GM10847 (cell line): ENCODE measurements around the gene PTPRZ1.

Experiments
- POLR2A ChIP-seq: IDR thresholded peaks from 2 replicates; pipeline ENCODE4 v1.6.1; 2011; ENCODE audit not compliant: insufficient read length; ENCODE audit errors: extremely low read depth

Gene PTPRZ1

DNA sequence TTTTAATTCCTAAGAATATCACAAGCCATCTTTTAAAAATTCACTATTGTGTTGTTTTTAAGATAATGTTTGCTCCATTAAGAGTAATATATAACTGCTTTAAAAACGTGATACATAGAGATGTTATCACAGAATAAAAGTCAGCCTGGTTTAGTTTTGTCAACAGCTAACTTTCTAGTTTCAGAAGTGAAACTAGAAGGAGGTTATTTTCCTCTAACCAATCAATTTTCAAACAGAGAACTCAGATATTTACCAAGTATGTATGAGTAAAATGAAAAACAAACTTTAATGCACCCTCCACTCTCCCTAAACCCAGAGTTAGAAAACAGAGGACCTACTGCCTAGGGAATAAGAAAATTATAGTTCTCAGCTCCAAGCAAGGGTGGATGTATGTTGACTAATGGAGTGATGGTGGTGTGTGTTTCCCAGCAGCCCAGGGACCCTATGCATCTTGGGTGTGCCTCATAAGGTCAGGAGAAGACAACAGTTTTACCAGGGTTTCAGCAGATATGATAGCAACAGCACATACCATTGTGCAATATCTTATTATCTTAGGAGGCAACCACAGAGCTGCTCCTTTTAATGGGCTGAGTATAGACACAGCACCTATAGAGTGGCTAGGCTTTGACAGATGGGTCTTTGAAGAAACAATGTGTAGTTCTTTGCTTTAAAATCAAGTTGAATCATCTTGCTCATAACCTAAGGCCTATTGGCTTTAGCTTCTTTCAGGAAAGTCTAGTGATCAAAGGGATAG is 58.4 kb downstream of the PTPRZ1 start:
- no peak for TF ChIP-seq POLR2A

DNA sequence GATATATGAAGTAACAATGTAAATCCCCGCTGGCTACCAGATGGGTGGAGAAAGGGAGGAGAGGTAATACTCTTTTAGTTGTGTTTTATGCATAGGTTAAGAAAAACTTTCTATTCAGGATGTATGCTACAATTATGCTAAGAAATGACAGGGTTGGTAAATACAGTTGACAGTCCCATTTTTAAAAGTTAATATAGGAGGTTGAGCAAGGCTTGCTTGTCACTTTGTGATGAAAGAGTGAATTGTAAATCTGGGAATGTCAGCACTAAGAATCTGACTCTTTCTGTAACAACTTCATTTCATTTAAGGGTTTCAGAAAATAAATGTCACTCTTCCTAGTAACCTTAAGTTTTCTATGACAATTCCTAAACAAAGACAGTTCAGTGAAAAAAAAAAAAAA is 59.8 kb downstream of the PTPRZ1 start:
- TF ChIP-seq POLR2A: no peak

DNA sequence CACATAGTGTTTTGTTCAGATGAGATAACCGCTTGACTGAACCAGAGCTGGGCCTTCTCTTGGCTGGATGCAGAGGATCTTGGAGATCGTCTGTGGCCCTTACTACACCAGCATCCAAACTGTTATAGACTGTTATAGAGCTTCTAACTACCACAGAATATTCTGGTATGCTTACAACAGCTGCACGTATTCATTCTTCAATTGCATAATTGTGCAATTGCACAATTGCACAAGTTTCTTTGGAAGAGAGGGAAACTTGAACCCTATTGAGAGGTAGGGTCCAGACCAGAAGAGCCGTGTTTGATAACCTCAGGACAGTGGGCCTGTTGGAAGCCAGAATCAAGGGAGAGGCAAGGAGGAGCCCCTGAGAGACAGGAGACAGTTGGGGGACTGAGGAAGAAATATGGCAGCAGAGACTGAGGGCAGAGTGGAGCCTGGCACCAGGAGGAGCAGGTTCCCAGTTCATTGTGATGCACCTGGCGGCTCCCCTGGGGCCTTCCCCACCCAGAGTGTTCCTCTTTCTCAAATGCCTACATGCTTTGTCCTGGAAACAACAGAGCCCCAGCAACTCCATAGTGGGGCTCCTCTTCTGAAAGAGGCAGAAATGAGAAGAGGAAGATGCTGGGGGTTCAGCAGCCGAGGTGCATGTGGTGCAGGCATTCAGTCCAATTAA is 64.1 kb downstream of the PTPRZ1 start:
- no peak for TF ChIP-seq POLR2A

DNA sequence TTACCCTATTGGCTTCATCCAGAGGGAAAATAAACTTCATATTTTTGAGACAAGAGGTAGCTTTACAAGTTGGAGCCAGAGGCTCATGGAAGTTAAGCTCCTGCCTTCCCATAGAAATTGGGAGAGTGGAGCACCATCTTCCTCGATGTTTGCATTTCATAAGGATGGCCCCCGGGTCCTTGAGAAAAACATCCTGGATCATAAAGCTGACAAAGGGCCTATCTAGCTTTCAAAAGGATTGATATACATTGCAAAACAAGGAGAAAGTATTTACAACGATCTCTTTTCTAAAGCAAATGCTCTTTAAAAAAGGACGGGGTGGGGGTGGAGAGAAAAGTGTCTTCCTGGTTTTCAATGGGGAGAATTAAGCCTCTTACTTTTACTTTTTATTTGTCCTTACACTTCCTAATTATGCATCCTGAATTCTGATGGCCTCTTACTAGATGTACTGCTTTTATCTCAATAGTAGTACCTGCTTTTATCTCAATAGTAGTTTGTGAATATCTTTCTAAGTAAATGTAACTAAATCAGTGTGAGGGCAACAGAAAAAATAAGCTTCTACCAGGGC is 65.6 kb downstream of the PTPRZ1 start:
- no peak for TF ChIP-seq POLR2A

DNA sequence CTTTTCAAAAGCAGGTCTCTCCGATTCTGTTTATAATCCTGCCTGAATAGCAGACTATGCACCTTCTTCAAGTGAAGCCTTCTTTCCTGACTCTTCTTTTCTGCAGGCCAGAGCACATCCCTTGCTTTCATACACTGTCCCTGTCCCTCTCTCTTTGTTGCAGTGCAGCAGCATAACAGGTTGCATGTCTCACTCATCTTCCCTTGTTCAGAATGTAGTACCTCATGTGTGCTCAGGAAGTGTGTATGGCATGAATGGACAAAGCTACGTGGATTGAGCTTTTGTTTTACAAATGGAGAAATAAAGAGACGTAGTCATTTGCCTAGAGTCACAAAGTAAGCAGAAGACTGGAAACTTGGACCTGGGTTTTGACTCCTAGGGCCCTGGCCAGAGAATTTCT is 68.0 kb downstream of the PTPRZ1 start:
- no peak for TF ChIP-seq POLR2A

DNA sequence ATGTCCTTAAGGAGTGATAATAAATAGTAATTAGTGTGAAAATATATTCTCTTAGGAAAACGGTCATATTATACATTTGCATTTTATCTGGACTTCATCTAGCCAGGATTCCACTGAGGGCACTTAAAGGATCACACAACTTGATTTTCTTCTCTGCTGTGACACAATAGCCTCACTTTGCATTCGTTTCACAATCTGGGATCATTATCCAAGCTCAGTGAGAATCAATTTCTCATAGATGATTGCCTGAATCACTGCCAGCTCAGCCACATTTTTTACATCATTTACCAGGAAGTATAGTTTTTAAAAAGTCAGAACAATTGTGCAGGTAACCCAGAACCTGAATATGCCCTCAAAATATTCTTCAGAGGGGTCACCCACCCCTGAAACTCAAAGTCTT is 68.9 kb downstream of the PTPRZ1 start:
- TF ChIP-seq POLR2A: no peak

DNA sequence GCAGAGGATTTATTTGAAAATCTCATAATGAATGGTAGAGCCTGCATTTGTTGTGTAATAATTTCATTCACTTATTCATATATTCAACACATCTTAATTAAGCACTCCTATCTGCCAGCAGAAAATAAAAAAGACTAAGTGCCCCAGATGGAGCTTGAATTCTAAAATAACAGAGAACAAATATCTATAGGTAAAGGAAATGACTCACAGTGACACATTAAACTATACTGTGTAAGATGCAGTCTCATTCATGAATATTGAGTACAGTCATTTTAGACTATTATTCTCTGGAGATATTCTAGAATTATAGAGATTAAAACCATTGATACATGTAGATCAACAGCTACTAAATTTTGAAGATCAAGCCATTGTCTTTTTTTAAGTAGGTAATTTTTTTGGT is 72.1 kb downstream of the PTPRZ1 start:
- no peak for TF ChIP-seq POLR2A

DNA sequence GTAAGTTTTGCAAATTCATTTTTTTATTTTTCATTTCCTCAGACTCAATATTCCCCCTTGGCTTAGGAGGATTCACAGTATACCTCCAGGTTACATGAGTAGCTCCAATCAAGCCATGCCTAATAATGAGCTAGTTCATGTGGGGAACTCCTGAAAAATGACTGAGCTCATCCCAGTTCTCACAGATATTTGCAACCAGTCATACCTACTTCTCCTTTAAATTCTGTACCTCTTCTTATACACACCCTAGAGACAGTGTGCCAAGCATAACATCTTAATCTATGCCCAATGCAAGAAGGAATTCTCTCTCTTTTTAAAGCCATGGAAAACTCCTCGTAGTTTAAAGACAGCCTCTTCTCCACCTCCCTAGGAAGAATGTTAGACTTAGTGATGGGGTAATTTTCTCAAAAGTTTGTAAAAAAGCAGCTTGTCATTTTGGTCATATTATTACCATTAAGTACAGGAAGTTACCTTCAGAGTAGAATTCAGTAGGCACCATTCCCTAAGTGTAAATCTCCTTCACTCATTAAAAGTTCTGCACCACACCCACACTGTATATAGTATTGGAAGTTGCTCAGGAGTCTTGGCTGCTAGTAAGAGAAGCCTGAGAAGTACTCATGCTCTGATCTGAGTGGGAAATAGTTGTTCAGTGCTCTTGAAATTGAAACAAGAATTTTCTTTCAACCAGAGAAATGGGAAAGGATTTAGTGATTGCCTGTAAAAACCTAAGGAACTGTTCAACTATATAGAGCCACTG is 72.7 kb downstream of the PTPRZ1 start:
- TF ChIP-seq POLR2A: no peak

DNA sequence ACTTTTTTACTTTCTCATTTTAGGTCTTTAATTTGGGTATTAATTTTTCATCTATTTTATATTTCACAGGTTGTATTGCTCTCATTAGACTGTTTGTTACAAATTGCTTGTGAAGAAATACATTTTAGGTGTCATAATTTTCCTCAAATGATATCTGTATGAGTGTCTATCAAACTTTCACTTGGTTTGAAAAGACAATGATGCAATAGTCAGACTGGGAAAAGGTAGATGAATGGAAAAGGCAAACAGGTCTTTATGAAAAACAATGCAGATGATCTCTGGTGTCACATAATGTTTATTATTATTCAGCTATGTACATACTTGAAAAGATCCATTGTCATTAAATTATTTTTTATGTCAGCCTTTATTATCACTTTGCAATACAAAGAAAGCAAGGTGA is 80.2 kb downstream of the PTPRZ1 start:
- no peak for TF ChIP-seq POLR2A

DNA sequence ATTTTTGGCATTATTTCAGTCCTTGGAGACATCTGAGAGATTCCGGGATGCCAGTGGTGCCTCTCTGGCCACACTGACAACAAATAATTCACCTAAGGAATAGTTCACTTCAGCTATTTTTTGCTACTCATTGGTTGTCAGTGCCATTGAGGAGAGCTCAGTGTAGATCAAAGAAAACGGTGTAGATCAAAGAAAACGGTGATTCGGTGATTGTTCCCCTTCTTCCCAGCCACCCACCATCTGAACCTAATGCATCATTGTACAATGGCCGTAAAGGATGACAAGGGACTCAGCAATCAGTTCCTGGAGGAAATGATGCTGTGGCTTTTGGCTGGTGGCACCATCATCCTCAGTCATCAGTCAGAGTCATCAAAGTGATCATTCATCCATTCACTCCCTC is 80.6 kb downstream of the PTPRZ1 start:
- TF ChIP-seq POLR2A: no peak

DNA sequence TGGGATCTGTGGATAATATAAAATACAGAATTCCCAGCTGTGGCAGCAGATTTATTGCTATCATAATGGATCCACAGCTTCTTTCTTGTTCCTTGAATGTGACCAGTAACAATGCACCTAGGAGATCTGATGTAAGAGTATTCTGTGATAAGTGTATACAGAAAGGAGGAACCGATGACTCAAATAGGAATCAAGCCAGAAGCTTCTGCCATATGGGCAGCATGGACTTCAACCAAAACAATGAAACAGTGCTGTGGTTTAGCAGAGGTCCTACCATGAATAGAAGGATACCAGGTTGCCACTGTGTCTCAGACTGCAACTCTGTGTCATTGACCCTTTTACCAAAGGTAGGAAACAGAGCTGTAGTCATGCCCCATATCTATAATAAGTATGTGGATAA is 81.8 kb downstream of the PTPRZ1 start:
- no peak for TF ChIP-seq POLR2A

DNA sequence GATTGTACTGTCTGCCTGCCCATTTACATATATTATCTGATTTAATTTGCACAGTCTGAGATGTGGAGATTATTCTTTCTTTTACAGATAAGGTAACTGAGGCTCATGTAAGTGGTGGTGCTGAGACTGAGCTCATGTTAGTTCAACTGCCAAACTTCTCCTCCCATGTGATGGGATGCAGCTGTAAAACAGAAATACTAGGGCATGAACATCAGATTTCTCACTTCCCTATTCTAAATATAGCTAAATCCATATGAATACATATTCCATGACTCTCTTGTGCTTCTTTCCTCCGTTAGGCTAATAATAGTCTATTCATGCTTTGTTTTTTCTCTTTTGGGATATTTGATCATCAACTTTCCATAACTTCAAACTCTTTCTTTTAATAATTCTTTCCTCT is 84.7 kb downstream of the PTPRZ1 start:
- TF ChIP-seq POLR2A: no peak

DNA sequence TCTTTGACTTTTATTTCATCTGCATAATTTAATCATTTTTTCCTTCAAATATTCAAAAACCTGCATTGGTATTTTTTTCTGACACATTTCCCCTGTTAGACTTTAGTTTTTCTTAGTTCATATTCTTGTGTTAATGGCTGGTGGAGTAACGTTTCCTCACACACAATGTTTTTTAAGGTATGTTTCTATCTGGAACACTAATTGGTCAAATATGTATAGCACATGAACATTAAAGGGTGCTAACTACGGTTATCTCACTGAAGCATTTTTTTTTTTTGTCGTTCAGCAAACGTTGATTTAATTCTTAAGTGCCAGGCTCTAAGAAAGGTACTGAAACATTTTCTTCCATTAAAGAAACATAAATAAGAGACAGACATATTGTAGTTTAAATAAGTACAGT is 87.7 kb downstream of the PTPRZ1 start:
- TF ChIP-seq POLR2A: no peak

DNA sequence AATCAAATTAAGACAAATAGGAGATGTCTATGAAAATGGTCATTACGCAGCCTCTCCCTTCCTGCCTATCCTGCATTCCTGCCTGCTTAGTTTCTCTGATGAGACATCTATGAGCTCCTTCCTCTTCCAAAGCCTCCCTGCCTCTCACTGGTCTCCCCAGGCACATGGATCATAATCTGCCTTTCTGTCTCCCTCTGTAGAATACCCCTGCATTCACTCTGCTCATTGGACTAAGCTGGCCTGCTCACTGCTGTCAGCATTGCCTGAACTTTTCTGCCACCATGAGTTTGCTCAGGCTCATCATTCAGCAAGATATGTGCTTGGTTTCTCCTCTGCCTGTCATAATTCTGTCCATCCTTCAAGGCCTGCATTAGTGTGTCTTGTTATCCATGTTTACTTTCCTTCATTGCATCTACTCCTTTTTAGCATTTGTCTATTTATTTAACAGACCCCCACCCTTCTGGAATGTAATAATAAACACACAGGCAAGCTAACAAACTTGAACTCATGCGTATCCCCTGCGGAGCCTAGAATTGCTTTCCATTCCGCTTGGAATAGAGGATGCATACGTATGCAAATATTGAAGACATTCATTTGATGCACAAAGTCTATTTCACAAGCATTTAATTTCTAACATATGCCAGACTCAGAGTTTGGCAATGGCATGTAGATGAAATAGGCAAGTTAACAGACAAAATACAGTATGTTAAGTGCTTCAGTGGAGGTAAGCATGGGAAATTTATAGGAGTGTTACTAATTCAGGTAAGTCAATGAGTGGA is 88.3 kb downstream of the PTPRZ1 start:
- TF ChIP-seq POLR2A: no peak
